Measurements from ENCODE around the gene ASB2.

Gene ASB2

GRCh38 chr14:93936926-93937325 lies 39.4 kb downstream of the ASB2 start:
- no peak for TF ChIP-seq CTCF (IDR thresholded peaks at IDR 0.05; ENCODE audit: borderline replicate concordance, insufficient read depth, low read depth, low read length)
- no peak overlapping the region for H3K4me3 ChIP-seq (ENCODE audit: low read depth, low read length)

- peak; percentile 66 for TF ChIP-seq CTCF (IDR thresholded peaks at IDR 0.05; ENCODE audit: borderline replicate concordance, insufficient read depth, low read depth, low read length)
- no peak overlapping the region for H3K4me3 ChIP-seq (ENCODE audit: low read depth, low read length)
These were observed 40.1 kb downstream of the ASB2 start for GRCh38 chr14:93936245-93936644.

- no peak for TF ChIP-seq CTCF (IDR thresholded peaks at IDR 0.05; ENCODE audit: borderline replicate concordance, insufficient read depth, low read depth, low read length)
- H3K4me3 ChIP-seq (ENCODE audit: low read depth, low read length), result no peak overlapping the region
These were observed 41.2 kb downstream of the ASB2 start for GRCh38 chr14:93935213-93935612.

- TF ChIP-seq CTCF (IDR thresholded peaks at IDR 0.05; ENCODE audit: borderline replicate concordance, insufficient read depth, low read depth, low read length), result no peak
- H3K4me3 ChIP-seq (ENCODE audit: low read depth, low read length), result no peak overlapping the region
These were observed 43.7 kb downstream of the ASB2 start for GRCh38 chr14:93932642-93933041.

GRCh38 chr14:93930989-93931307 lies 45.4 kb downstream of the ASB2 start:
- TF ChIP-seq CTCF (IDR thresholded peaks at IDR 0.05; ENCODE audit: borderline replicate concordance, insufficient read depth, low read depth, low read length), result no peak
- no peak overlapping the region for H3K4me3 ChIP-seq (ENCODE audit: low read depth, low read length)

GRCh38 chr14:93930296-93930988 lies 45.9 kb downstream of the ASB2 start:
- no peak for TF ChIP-seq CTCF (IDR thresholded peaks at IDR 0.05; ENCODE audit: borderline replicate concordance, insufficient read depth, low read depth, low read length)
- H3K4me3 ChIP-seq (ENCODE audit: low read depth, low read length), result no peak overlapping the region

- H3K4me3 ChIP-seq (ENCODE audit: low read depth, low read length), result no peak overlapping the region
- TF ChIP-seq CTCF (IDR thresholded peaks at IDR 0.05; ENCODE audit: borderline replicate concordance, insufficient read depth, low read depth, low read length), result no peak
These were observed 46.7 kb downstream of the ASB2 start for GRCh38 chr14:93929657-93930056.

Data from GM12875 (cell line).